HCT116 (cell line): Measurements from ENCODE around the gene KDM7A. TPM values are rescaled to one million over a fixed set of nuclear protein-coding genes. Genes with fewer than 3 reads are reported as not detected.

ENCODE experiments used
- ATAC-seq: fragments of 200-7000 bp; cut with Tn5 transposase; 2 replicates; pipeline ENCODE4 v1.9.1; 2020; ENCODE audit warnings: mild to moderate bottlenecking, moderate library complexity
- BruUV-seq: library from RNA; stranded (reverse); fragments of 400-500 nt; replicated peaks from 2 replicates; lab custom pipeline; 2021; lab: Mats Ljungman, UMichigan
- CTCF ChIA-PET: fragments of 300-600 bp; sonication (Branson Sonifier 250); formaldehyde crosslinking; loops from one replicate; lab custom pipeline; 2021; ENCODE audit warnings: antibody characterized with exemption; lab: Charles Lee
- POLR2A ChIA-PET: fragments of 300-600, 350-600 bp; sonication (Branson Sonifier 250); formaldehyde crosslinking; loops from one replicate; lab custom pipeline; 2021; ENCODE audit warnings: antibody characterized with exemption; lab: Charles Lee
- RAD21 ChIA-PET, 2 experiments: fragments of 300-600 bp; sonication (Branson Sonifier 250); formaldehyde crosslinking; loops; one replicate each; lab custom pipeline; 2023; ENCODE audit warnings: low total read pairs in 2 of 2; ENCODE audit not compliant: uncharacterized antibody in 2 of 2, unreplicated experiment in 2 of 2, low non-redundant PET in 1 of 2; lab: Charles Lee
- DNase-seq: peaks from one replicate; pipeline ENCODE4 v3.0.0-alpha.2; 2010; ENCODE audit warnings: low read depth, low spot score
- H2AFZ ChIP-seq: fragments of 200-600 bp; shearing (Covaris generic), sonication (generic); 2 replicates; pipeline ENCODE4 v1.6.1; 2017; ENCODE audit warnings: low read depth, mixed run types, mixed read lengths, antibody characterized with exemption, low read length; ENCODE audit not compliant: poor library complexity, severe bottlenecking
- H3K27ac ChIP-seq: 2 replicates; pipeline ENCODE4 v1.5.1; 2012; ENCODE audit warnings: low read depth, low read length
- H3K27me3 ChIP-seq: fragments of 200-600 bp; sonication (generic); 2 replicates; pipeline ENCODE4 v1.6.1; 2016; ENCODE audit warnings: mixed run types, low read length, mixed read lengths; ENCODE audit not compliant: insufficient read depth
- H3K36me3 ChIP-seq, 2 experiments: fragments of 200-500 bp in 1 of 2; fragments of 200-600 bp in 1 of 2; sonication (Bioruptor generic) in 1 of 2; sonication (generic) in 1 of 2; 2 replicates each; pipeline versions ENCODE4 v1.5.1 to v1.6.1; 2014 to 2016; ENCODE audit warnings: low read length in 2 of 2, inconsistent platforms in 1 of 2, mixed read lengths in 1 of 2, mixed run types in 1 of 2; ENCODE audit not compliant: insufficient read depth in 2 of 2, control insufficient read depth in 1 of 2
- H3K4me1 ChIP-seq, 2 experiments: fragments of 200-600 bp in 1 of 2; sonication (generic) in 1 of 2; 2 replicates each; pipeline versions ENCODE4 v1.5.1 to v1.6.1; 2012 to 2017; ENCODE audit warnings: low read length in 2 of 2, inconsistent platforms in 1 of 2, mild to moderate bottlenecking in 1 of 2, mixed read lengths in 1 of 2, mixed run types in 1 of 2, moderate library complexity in 1 of 2; ENCODE audit not compliant: insufficient read depth in 2 of 2, control insufficient read depth in 1 of 2
- H3K4me2 ChIP-seq: fragments of 200-600 bp; sonication (generic); 2 replicates; pipeline ENCODE4 v1.6.1; 2017; ENCODE audit warnings: mixed run types, low read length, mixed read lengths
- H3K4me3 ChIP-seq, 2 experiments: fragments of 200-600 bp in 1 of 2; sonication (generic) in 1 of 2; replicated peaks in 1 of 2; 2 replicates each; pipeline ENCODE4 v1.5.1; 2011 to 2016; ENCODE audit warnings: low read length in 2 of 2, control low read depth in 1 of 2, low read depth in 1 of 2, mild to moderate bottlenecking in 1 of 2, mixed read lengths in 1 of 2, mixed run types in 1 of 2
- H3K79me2 ChIP-seq: fragments of 200-600 bp; sonication (generic); 2 replicates; pipeline ENCODE4 v1.6.1; 2017; ENCODE audit warnings: mild to moderate bottlenecking, mixed run types, low read length, moderate library complexity, mixed read lengths; ENCODE audit not compliant: insufficient read depth
- H3K9ac ChIP-seq: fragments of 200-600 bp; sonication (generic); 2 replicates; pipeline ENCODE4 v1.6.1; 2016; ENCODE audit warnings: low read length, mixed read lengths
- H3K9me2 ChIP-seq: fragments of 200-600 bp; sonication (generic), shearing (Covaris generic); 2 replicates; pipeline ENCODE4 v1.6.1; 2017; ENCODE audit warnings: mixed run types, mild to moderate bottlenecking, moderate library complexity; ENCODE audit not compliant: insufficient read depth
- H3K9me3 ChIP-seq, 2 experiments: fragments of 200-500 bp in 1 of 2; fragments of 200-600 bp in 1 of 2; sonication (Bioruptor generic) in 1 of 2; sonication (generic) in 1 of 2; 2 replicates each; pipeline ENCODE4 v1.6.1; 2014 to 2017; ENCODE audit warnings: low read length in 2 of 2, mixed read lengths in 2 of 2, inconsistent platforms in 1 of 2, low read depth in 1 of 2, mild to moderate bottlenecking in 1 of 2, mixed run types in 1 of 2, moderate library complexity in 1 of 2; ENCODE audit not compliant: control insufficient read depth in 1 of 2, insufficient read depth in 1 of 2
- H4K20me1 ChIP-seq: fragments of 200-600 bp; sonication (generic), shearing (Covaris generic); 2 replicates; pipeline ENCODE4 v1.6.1; 2017; ENCODE audit warnings: mixed run types, mild to moderate bottlenecking, moderate library complexity; ENCODE audit not compliant: insufficient read depth
- CBX3 ChIP-seq: IDR thresholded peaks from 2 replicates; pipeline ENCODE4 v1.6.1; 2012; ENCODE audit warnings: low read depth
- CEBPB ChIP-seq: IDR thresholded peaks from 2 replicates; pipeline ENCODE4 v1.6.1; 2012; ENCODE audit warnings: low read depth
- ELF1 ChIP-seq: IDR thresholded peaks from 2 replicates; pipeline ENCODE4 v1.6.1; 2012; ENCODE audit warnings: low read depth, borderline replicate concordance
- EZH2 ChIP-seq: fragments of 200-600 bp; sonication (generic); IDR thresholded peaks from 2 replicates; pipeline ENCODE4 v1.6.1; 2017; ENCODE audit warnings: antibody characterized with exemption, mixed run types
- EZH2phosphoT487 ChIP-seq: fragments of 200-600 bp; IDR thresholded peaks from 2 replicates; pipeline ENCODE4 v1.6.1; 2018; ENCODE audit warnings: antibody characterized with exemption, borderline replicate concordance
- FOSL1 ChIP-seq: IDR thresholded peaks from 2 replicates; pipeline ENCODE4 v1.6.1; 2012; ENCODE audit warnings: low read depth
- JUND ChIP-seq: IDR thresholded peaks from 2 replicates; pipeline ENCODE4 v1.6.1; 2012
- POLR2A ChIP-seq: IDR thresholded peaks from 2 replicates; pipeline ENCODE4 v1.7.0; 2011; ENCODE audit warnings: borderline replicate concordance; ENCODE audit not compliant: insufficient read depth, insufficient read length; ENCODE audit errors: extremely low read depth
- POLR2AphosphoS5 ChIP-seq: IDR thresholded peaks from 2 replicates; pipeline ENCODE4 v1.6.1; 2011; ENCODE audit warnings: mild to moderate bottlenecking, low read depth, low read length, moderate library complexity
- RAD21 ChIP-seq: IDR thresholded peaks from 2 replicates; pipeline ENCODE4 v1.6.1; 2012; ENCODE audit warnings: low read depth, mild to moderate bottlenecking
- SP1 ChIP-seq: IDR thresholded peaks from 2 replicates; pipeline ENCODE4 v1.6.1; 2012; ENCODE audit warnings: low read depth
- SRF ChIP-seq: IDR thresholded peaks from 2 replicates; pipeline ENCODE4 v1.6.1; 2012; ENCODE audit warnings: low read depth
- TCF7L2 ChIP-seq: IDR thresholded peaks from 2 replicates; pipeline ENCODE4 v1.7.0; 2011; ENCODE audit warnings: borderline replicate concordance, inconsistent platforms; ENCODE audit not compliant: insufficient read depth, insufficient read length; ENCODE audit errors: extremely low read depth
- YY1 ChIP-seq: IDR thresholded peaks from 2 replicates; pipeline ENCODE4 v1.6.1; 2011; ENCODE audit warnings: low read length, low read depth, moderate library complexity, mild to moderate bottlenecking; ENCODE audit not compliant: insufficient replicate concordance; ENCODE audit errors: extremely low read depth
- ZFX ChIP-seq: fragments of 450-650 bp; IDR thresholded peaks from 2 replicates; pipeline ENCODE4 v1.6.1; 2017
- intact Hi-C: fragments of 100-400 bp; cut with micrococcal nuclease; formaldehyde crosslinking; loops from 2 replicates; pipeline ENCODE4 v1.10.0; 2022
- total RNA-seq: library from RNA; stranded (reverse); gene quantifications from one replicate; pipeline ENCODE4 v1.2.1, GENCODE V29; 2021; ENCODE audit not compliant: unreplicated experiment
- TF ChIP-seq, protein P1 (sequence below): IDR thresholded peaks from 2 replicates; pipeline ENCODE4 v1.6.1; 2012
- TF ChIP-seq, protein P2 (sequence below): IDR thresholded peaks from 2 replicates; pipeline ENCODE4 v1.6.1; 2012; ENCODE audit warnings: low read depth

The KDM7A gene
- total RNA-seq, 1 experiment from 2014 or later, result 11.6 TPM

DNA sequence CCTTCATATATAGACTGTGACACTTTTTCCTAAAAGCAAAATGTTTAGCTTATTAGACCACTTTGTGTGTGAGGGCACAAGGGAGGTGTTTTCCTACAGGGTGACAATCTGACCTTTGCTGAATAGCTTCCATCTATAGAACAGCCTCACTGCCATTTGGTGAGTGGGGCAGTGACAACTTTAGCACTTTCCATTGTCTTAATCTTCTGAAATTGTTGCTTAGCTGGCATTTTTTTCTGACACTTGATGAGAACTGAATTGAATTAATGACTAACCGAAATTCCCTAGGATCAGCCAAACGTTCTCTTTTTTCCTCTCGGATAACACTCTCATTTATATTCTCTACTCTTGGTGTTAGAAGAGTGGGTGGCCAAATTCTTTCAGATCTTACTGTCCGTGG, 30.2 kb downstream of the KDM7A start:
- H3K4me3 ChIP-seq, result no peak overlapping the region
- H4K20me1 ChIP-seq, result 0 out of 2 replicates have a peak, but pooled peaks cover 4% of the 10 kb centered on the region
- ATAC-seq (no peak), DNase-seq (no peak)
- no peaks in the 10 kb centered on the region for H3K79me2 ChIP-seq
- no peak overlapping the region for H3K27ac ChIP-seq
- no peaks in the 10 kb centered on the region for H3K27me3 ChIP-seq
- H3K9ac ChIP-seq, result no peak overlapping the region
- TF ChIP-seq ZFX (no peak), SRF (no peak), POLR2A (no peak), EZH2phosphoT487 (no peak), CBX3 (no peak), ELF1 (no peak), YY1 (no peak), RAD21 (no peak), TCF7L2 (no peak)
- TF ChIP-seq, protein P1, sequence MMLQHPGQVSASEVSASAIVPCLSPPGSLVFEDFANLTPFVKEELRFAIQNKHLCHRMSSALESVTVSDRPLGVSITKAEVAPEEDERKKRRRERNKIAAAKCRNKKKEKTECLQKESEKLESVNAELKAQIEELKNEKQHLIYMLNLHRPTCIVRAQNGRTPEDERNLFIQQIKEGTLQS, result no peak
- H2AFZ ChIP-seq, result no peak overlapping the region
- ChIA-PET CTCF (no interaction called here), RAD21 (no interaction called here), POLR2A (no interaction called here)
- intact Hi-C loops, result no loop called here
- H3K36me3 ChIP-seq, result no peaks in the 10 kb centered on the region
- no peaks in the 10 kb centered on the region for H3K4me1 ChIP-seq
- H3K9me3 ChIP-seq, result no peaks in the 10 kb centered on the region
- no peak overlapping the region for H3K4me2 ChIP-seq
- BruUV-seq, result no TSS peak
- H3K9me2 ChIP-seq, result no peaks in the 10 kb centered on the region

DNA sequence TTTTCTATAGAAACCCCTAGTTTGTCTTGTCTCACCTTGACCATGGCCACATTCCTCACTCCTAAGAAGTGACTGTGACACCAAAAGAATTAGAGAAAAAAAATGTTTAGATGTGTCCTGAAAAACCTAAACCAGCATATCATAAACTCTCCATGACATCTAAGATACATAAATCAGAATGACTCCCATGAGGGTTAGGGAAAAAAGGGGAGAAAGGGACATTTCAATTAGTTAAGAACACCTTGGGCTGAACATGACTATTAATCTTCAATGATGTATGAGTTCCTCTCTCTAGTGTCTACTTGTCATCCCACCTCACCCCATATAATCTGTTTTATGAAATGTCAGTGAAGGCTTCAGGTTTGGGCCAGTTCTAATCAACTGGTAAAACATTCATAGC, 31.1 kb downstream of the KDM7A start:
- CTCF ChIA-PET, result no interaction called here
- no peak overlapping the region for H2AFZ ChIP-seq
- TF ChIP-seq JUND (no peak), POLR2A (no peak), CEBPB (no peak), SP1 (no peak), EZH2 (no peak), FOSL1 (no peak), TCF7L2 (no peak), POLR2AphosphoS5 (no peak)
- TF ChIP-seq, protein P2, sequence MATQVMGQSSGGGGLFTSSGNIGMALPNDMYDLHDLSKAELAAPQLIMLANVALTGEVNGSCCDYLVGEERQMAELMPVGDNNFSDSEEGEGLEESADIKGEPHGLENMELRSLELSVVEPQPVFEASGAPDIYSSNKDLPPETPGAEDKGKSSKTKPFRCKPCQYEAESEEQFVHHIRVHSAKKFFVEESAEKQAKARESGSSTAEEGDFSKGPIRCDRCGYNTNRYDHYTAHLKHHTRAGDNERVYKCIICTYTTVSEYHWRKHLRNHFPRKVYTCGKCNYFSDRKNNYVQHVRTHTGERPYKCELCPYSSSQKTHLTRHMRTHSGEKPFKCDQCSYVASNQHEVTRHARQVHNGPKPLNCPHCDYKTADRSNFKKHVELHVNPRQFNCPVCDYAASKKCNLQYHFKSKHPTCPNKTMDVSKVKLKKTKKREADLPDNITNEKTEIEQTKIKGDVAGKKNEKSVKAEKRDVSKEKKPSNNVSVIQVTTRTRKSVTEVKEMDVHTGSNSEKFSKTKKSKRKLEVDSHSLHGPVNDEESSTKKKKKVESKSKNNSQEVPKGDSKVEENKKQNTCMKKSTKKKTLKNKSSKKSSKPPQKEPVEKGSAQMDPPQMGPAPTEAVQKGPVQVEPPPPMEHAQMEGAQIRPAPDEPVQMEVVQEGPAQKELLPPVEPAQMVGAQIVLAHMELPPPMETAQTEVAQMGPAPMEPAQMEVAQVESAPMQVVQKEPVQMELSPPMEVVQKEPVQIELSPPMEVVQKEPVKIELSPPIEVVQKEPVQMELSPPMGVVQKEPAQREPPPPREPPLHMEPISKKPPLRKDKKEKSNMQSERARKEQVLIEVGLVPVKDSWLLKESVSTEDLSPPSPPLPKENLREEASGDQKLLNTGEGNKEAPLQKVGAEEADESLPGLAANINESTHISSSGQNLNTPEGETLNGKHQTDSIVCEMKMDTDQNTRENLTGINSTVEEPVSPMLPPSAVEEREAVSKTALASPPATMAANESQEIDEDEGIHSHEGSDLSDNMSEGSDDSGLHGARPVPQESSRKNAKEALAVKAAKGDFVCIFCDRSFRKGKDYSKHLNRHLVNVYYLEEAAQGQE, result no peak
- H4K20me1 ChIP-seq, result 0 out of 2 replicates have a peak, but pooled peaks cover 4% of the 10 kb centered on the region
- H3K9ac ChIP-seq, result no peak overlapping the region
- no peak overlapping the region for H3K4me2 ChIP-seq
- no peaks in the 10 kb centered on the region for H3K79me2 ChIP-seq
- H3K36me3 ChIP-seq, result no peaks in the 10 kb centered on the region
- H3K27me3 ChIP-seq, result no peaks in the 10 kb centered on the region
- RAD21 ChIA-PET, result no interaction called here
- no peak overlapping the region for H3K4me3 ChIP-seq
- no TSS peak for BruUV-seq
- H3K27ac ChIP-seq, result no peak overlapping the region
- no peak for DNase-seq
- no peaks in the 10 kb centered on the region for H3K9me3 ChIP-seq
- no peak for ATAC-seq
- intact Hi-C loops, result no loop called here
- H3K9me2 ChIP-seq, result no peaks in the 10 kb centered on the region
- no peaks in the 10 kb centered on the region for H3K4me1 ChIP-seq
- POLR2A ChIA-PET, result no interaction called here
